Spleen (tissue), 11 donors: ENCODE measurements around the gene GSX1. TPM values are rescaled to one million over a fixed set of nuclear protein-coding genes. Genes with fewer than 3 reads are reported as not detected.

Experiments used
- DNase-seq: peaks from one replicate; pipeline ENCODE4 v3.0.0-alpha.2; 2020
- H3K27ac ChIP-seq, 8 donors: fragments of 200-600 bp; sonication (generic) in 7 of 8; 1 replicate in 4 of 8; 2 replicates in 4 of 8; pipeline versions ENCODE4 v1.5.0 to v1.8.0; 2016 to 2021; ENCODE audit warnings: inconsistent platforms in 4 of 8, mild to moderate bottlenecking in 4 of 8, moderate library complexity in 1 of 8
- H3K27me3 ChIP-seq, 7 donors: fragments of 200-600 bp; sonication (generic) in 6 of 7; replicated peaks in 1 of 7; 1 replicate in 4 of 7; 2 replicates in 3 of 7; pipeline versions ENCODE4 v1.5.0 to v1.8.0; 2016 to 2021; ENCODE audit warnings: inconsistent platforms in 3 of 7, mild to moderate bottlenecking in 1 of 7
- H3K36me3 ChIP-seq, 6 donors: fragments of 200-600 bp; sonication (generic) in 5 of 6; 1 replicate in 4 of 6; 2 replicates in 2 of 6; pipeline versions ENCODE4 v1.5.0 to v1.8.0; 2016 to 2021; ENCODE audit warnings: inconsistent platforms in 2 of 6
- H3K4me1 ChIP-seq, 6 donors: fragments of 200-600 bp; sonication (generic) in 5 of 6; 1 replicate in 3 of 6; 2 replicates in 3 of 6; pipeline versions ENCODE4 v1.5.0 to v1.8.0; 2016 to 2021; ENCODE audit warnings: inconsistent platforms in 3 of 6
- H3K4me3 ChIP-seq, 8 donors: fragments of 200-600 bp; sonication (generic) in 7 of 8; 1 replicate in 4 of 8; 2 replicates in 4 of 8; pipeline versions ENCODE4 v1.5.0 to v1.8.0; 2016 to 2021; ENCODE audit warnings: inconsistent platforms in 4 of 8, mild to moderate bottlenecking in 4 of 8, moderate library complexity in 2 of 8
- H3K9me3 ChIP-seq, 8 donors: fragments of 200-600 bp; sonication (generic) in 7 of 8; 1 replicate in 4 of 8; 2 replicates in 4 of 8; pipeline versions ENCODE4 v1.5.0 to v1.8.0; 2016 to 2021; ENCODE audit warnings: inconsistent platforms in 4 of 8
- CTCF ChIP-seq, 11 experiments: fragments of 200-600 bp in 7 of 11; fragments of 450-650 bp in 4 of 11; sonication (generic) in 4 of 11; IDR thresholded peaks in 8 of 11; conservative IDR thresholded peaks in 3 of 11; 1 replicate in 7 of 11; 2 replicates in 4 of 11; pipeline versions ENCODE4 v1.4.0 to v1.8.0; 2016 to 2021; ENCODE audit warnings: antibody characterized with exemption in 11 of 11, inconsistent platforms in 4 of 11, mild to moderate bottlenecking in 1 of 11
- POLR2A ChIP-seq, 3 donors: fragments of 450-650 bp; IDR thresholded peaks; one replicate each; pipeline ENCODE4 v1.5.1; 2017; ENCODE audit warnings: antibody characterized with exemption in 3 of 3, mild to moderate bottlenecking in 1 of 3
- POLR2AphosphoS5 ChIP-seq, 3 donors: sonication (generic); formaldehyde crosslinking; IDR thresholded peaks; one replicate each; pipeline ENCODE4 v1.5.1; 2017; ENCODE audit warnings: antibody characterized with exemption in 3 of 3
- WGBS, 5 donors: extraction: QIAGEN DNeasy Blood & Tissue Kit in 3 of 5; methylation state at CpG; one replicate each; pipeline versions ENCODE4 v1.1.5 to v1.1.7; 2013 to 2018; 5-methylcytosine and 5-hydroxymethylcytosine counted together
- intact Hi-C: fragments of 100-400 bp; cut with DNase I; formaldehyde crosslinking; loops from one replicate; pipeline ENCODE4 v1.15.0; 2023; ENCODE audit warnings: low total_unique reads
- polyA plus RNA-seq, 3 donors: library from polyadenylated mRNA; stranded (reverse); fragments of 200-250 nt; gene quantifications; one replicate each; pipeline ENCODE4 v1.2.1, GENCODE V29; 2013
- total RNA-seq, 7 donors: library from RNA; depleted of rRNA in 3 of 7; stranded (reverse); fragments of >200 nt in 3 of 7; fragmentation: NEBNext Ultra II Directional in 4 of 7; extraction: Animal tissue kit (Norgen Biotek cat#: 25700) in 4 of 7; gene quantifications; one replicate each; pipeline versions ENCODE4 v1.1.0 to v1.2.1, GENCODE V29; 2016 to 2021
- donor health status: healthy with polysubstance abuse.
- donor health status: DM: no; HTN: no; CAD: no; lungs with moderate emphysema.
- donor health status: DM: no; HTN: no; CAD: no.
- donor health status: Bipolar disorder and iron deficiency.
- donor health status: healthy.
- donor health status: DM: no; HTN: no; CAD: no.
- donor health status: DM: yes; HTN: yes; CAD: no.

Gene GSX1
- total and polyA plus RNA-seq, 10 donors, result not detected

GRCh38 chr13:27794368-27794691 lies 2.0 kb downstream of the GSX1 start:
- Histone ChIP-seq H3K36me3 (no peaks in the 10 kb centered on the region), H3K4me1 (peaks cover 17 to 54% (median 37%) of the 10 kb centered on the region in 6 donors), H3K9me3 (peaks cover 0 to 6% (median 0%) of the 10 kb centered on the region in 8 donors), H3K27ac (no peak overlapping the region), H3K27me3 (peaks cover 16 to 100% (median 94%) of the 10 kb centered on the region in 7 donors), H3K4me3 (no peak overlapping the region)
- WGBS, 5 donors, result 8 to 16% (median 11%) methylated on average over 11 of the region's 11 CpGs
- DNase-seq, result no peak
- intact Hi-C loops, result no loop called here
- no peak for TF ChIP-seq POLR2A (IDR thresholded peaks at IDR 0.05)
- no peak for TF ChIP-seq POLR2AphosphoS5 (IDR thresholded peaks at IDR 0.05)
- TF ChIP-seq CTCF (IDR thresholded peaks at IDR 0.05 in 8 of 11, conservative IDR thresholded peaks at IDR 0.05 in 3 of 11), result no peak

GRCh38 chr13:27794921-27795717 lies 2.8 kb downstream of the GSX1 start:
- TF ChIP-seq POLR2A (IDR thresholded peaks at IDR 0.05) (no peak), CTCF (IDR thresholded peaks at IDR 0.05 in 8 of 11, conservative IDR thresholded peaks at IDR 0.05 in 3 of 11) (no peak), POLR2AphosphoS5 (IDR thresholded peaks at IDR 0.05) (no peak)
- Histone ChIP-seq H3K4me1 (peaks cover 12 to 46% (median 29%) of the 10 kb centered on the region in 6 donors), H3K36me3 (no peaks in the 10 kb centered on the region), H3K9me3 (peaks cover 0 to 6% (median 0%) of the 10 kb centered on the region in 8 donors), H3K27me3 (peaks cover 16 to 100% (median 87%) of the 10 kb centered on the region in 7 donors), H3K27ac (no peak overlapping the region), H3K4me3 (no peak overlapping the region)
- DNase-seq, result no peak
- intact Hi-C loops, result no loop called here
- 7 to 9% (median 8%) methylated on average over 33 to 44 of the region's 44 CpGs for WGBS, 5 donors

GRCh38 chr13:27795718-27796019 lies 3.4 kb downstream of the GSX1 start:
- no peak for TF ChIP-seq POLR2AphosphoS5 (IDR thresholded peaks at IDR 0.05)
- TF ChIP-seq CTCF (IDR thresholded peaks at IDR 0.05 in 8 of 11, conservative IDR thresholded peaks at IDR 0.05 in 3 of 11), result no peak
- TF ChIP-seq POLR2A (IDR thresholded peaks at IDR 0.05), result no peak
- Histone ChIP-seq H3K27me3 (peaks cover 13 to 100% (median 87%) of the 10 kb centered on the region in 7 donors), H3K36me3 (no peaks in the 10 kb centered on the region), H3K4me1 (peaks cover 11 to 40% (median 24%) of the 10 kb centered on the region in 6 donors), H3K27ac (no peak overlapping the region), H3K4me3 (no peak overlapping the region), H3K9me3 (peaks cover 0 to 6% (median 0%) of the 10 kb centered on the region in 8 donors)
- intact Hi-C loops, result no loop called here
- DNase-seq, result no peak
- 3 to 11% (median 5%) methylated on average over 6 of the region's 6 CpGs for WGBS, 5 donors

- WGBS, 5 donors, result 1 to 11% (median 4%) methylated on average over 15 to 24 of the region's 24 CpGs
- DNase-seq, result no peak
These were observed 4.4 kb downstream of the GSX1 start for GRCh38 chr13:27796544-27797227.

More at GRCh38 chr13:27796544-27797227, 4.4 kb downstream of the GSX1 start:
- no peak overlapping the region for H3K4me3 ChIP-seq
- no peaks in the 10 kb centered on the region for H3K36me3 ChIP-seq
- peaks cover 6 to 30% (median 13%) of the 10 kb centered on the region in 6 donors for H3K4me1 ChIP-seq
- intact Hi-C loops, result no loop called here
- H3K27ac ChIP-seq, result no peak overlapping the region
- H3K27me3 ChIP-seq, result peaks cover 12 to 100% (median 82%) of the 10 kb centered on the region in 7 donors
- H3K9me3 ChIP-seq, result peaks cover 0 to 6% (median 0%) of the 10 kb centered on the region in 8 donors
- no peak for TF ChIP-seq POLR2A (IDR thresholded peaks at IDR 0.05)
- TF ChIP-seq CTCF (IDR thresholded peaks at IDR 0.05 in 8 of 11, conservative IDR thresholded peaks at IDR 0.05 in 3 of 11), result no peak
- TF ChIP-seq POLR2AphosphoS5 (IDR thresholded peaks at IDR 0.05), result no peak
